Neural progenitor cell (in vitro differentiated cells): Measurements from ENCODE around the gene MAP2K5. TPM values are rescaled to one million over a fixed set of nuclear protein-coding genes. Genes with fewer than 3 reads are reported as not detected.

ENCODE experiments used
- DNase-seq: peaks from one replicate; pipeline ENCODE4 v3.0.0-alpha.2; 2016; ENCODE audit warnings: low spot score
- H2AFZ ChIP-seq: fragments of 200-600 bp; sonication (generic); replicated peaks from 2 replicates; pipeline ENCODE4 v1.6.1; 2016; ENCODE audit warnings: antibody characterized with exemption
- H3F3A ChIP-seq: fragments of 200-600 bp; sonication (generic); 2 replicates; pipeline ENCODE4 v1.6.1; 2016; ENCODE audit warnings: antibody characterized with exemption, low read depth
- H3K27ac ChIP-seq: fragments of 200-600 bp; sonication (generic); 2 replicates; pipeline ENCODE4 v1.5.1; 2016; ENCODE audit warnings: mild to moderate bottlenecking
- H3K27me3 ChIP-seq: fragments of 200-600 bp; sonication (generic); 2 replicates; pipeline ENCODE4 v1.6.1; 2016; ENCODE audit warnings: mild to moderate bottlenecking, moderate library complexity
- H3K36me3 ChIP-seq: fragments of 200-600 bp; sonication (generic); 2 replicates; pipeline ENCODE4 v1.5.1; 2016
- H3K4me1 ChIP-seq: fragments of 200-600 bp; sonication (generic); 2 replicates; pipeline ENCODE4 v1.6.1; 2016; ENCODE audit warnings: mixed run types
- H3K4me2 ChIP-seq: fragments of 200-600 bp; sonication (generic); 2 replicates; pipeline ENCODE4 v1.6.1; 2016
- H3K4me3 ChIP-seq: fragments of 200-600 bp; sonication (generic); 2 replicates; pipeline ENCODE4 v1.5.1; 2016
- H3K79me2 ChIP-seq: fragments of 200-600 bp; sonication (generic); 2 replicates; pipeline ENCODE4 v1.6.1; 2016; ENCODE audit warnings: low read depth
- H3K9ac ChIP-seq: fragments of 200-600 bp; sonication (generic); 2 replicates; pipeline ENCODE4 v1.6.1; 2016
- H3K9me3 ChIP-seq: fragments of 200-600 bp; sonication (generic); 2 replicates; pipeline ENCODE4 v1.5.1; 2016; ENCODE audit warnings: low read depth
- H4K20me1 ChIP-seq: fragments of 200-600 bp; sonication (generic); 2 replicates; pipeline ENCODE4 v1.6.1; 2016; ENCODE audit warnings: low read depth
- H3K27ac Mint-ChIP-seq: 3 replicates; pipeline ENCODE4 v1.8.0; 2021; ENCODE audit warnings: mixed read lengths
- H3K27me3 Mint-ChIP-seq: 2 replicates; pipeline ENCODE4 v1.8.0; 2022; ENCODE audit warnings: low read depth, mild to moderate bottlenecking, inconsistent platforms, moderate library complexity, mixed read lengths; ENCODE audit not compliant: insufficient read depth
- H3K36me3 Mint-ChIP-seq: 3 replicates; pipeline ENCODE4 v1.8.0; 2021; ENCODE audit warnings: mixed read lengths
- H3K4me1 Mint-ChIP-seq: 3 replicates; pipeline ENCODE4 v1.8.0; 2021; ENCODE audit warnings: mixed read lengths
- H3K4me3 Mint-ChIP-seq: 3 replicates; pipeline ENCODE4 v1.8.0; 2021; ENCODE audit warnings: mild to moderate bottlenecking, moderate library complexity, mixed read lengths
- H3K9me3 Mint-ChIP-seq: 3 replicates; pipeline ENCODE4 v1.8.0; 2020; ENCODE audit warnings: mixed read lengths
- CTCF ChIP-seq: fragments of 200-600 bp; sonication (generic); IDR thresholded peaks from 2 replicates; pipeline ENCODE4 v1.5.1; 2017; ENCODE audit warnings: antibody characterized with exemption, mild to moderate bottlenecking
- EZH2 ChIP-seq: fragments of 200-600 bp; sonication (generic); IDR thresholded peaks from 2 replicates; pipeline ENCODE4 v1.6.1; 2017; ENCODE audit warnings: antibody characterized with exemption, mild to moderate bottlenecking, moderate library complexity
- EZH2phosphoT487 ChIP-seq: fragments of 200-600 bp; sonication (generic); IDR thresholded peaks from 2 replicates; pipeline ENCODE4 v1.6.1; 2017; ENCODE audit warnings: antibody characterized with exemption
- total RNA-seq: library from RNA; depleted of rRNA; stranded (reverse); fragments of >200 nt; gene quantifications from 2 replicates; pipeline ENCODE4 v1.2.3, GENCODE V29; 2015; ENCODE audit warnings: low replicate concordance

The MAP2K5 gene
- total RNA-seq, 1 donor from 2014 or later, result 17.2 TPM

- Histone ChIP-seq H3K9me3 (peaks cover 5% of the 10 kb centered on the region), H3K4me2 (no peak overlapping the region), H3K36me3 (no peaks in the 10 kb centered on the region), H3K79me2 (no peaks in the 10 kb centered on the region), H3F3A (peaks cover 8% of the 10 kb centered on the region), H3K4me3 (no peak overlapping the region), H3K9ac (no peak overlapping the region), H3K27me3 (peaks cover 9% of the 10 kb centered on the region), H2AFZ (no peak overlapping the region), H3K27ac (no peak overlapping the region), H4K20me1 (no peaks in the 10 kb centered on the region), H3K4me1 (peaks cover 9% of the 10 kb centered on the region)
- no peak overlapping the region for H3K27ac Mint-ChIP-seq
- H3K9me3 Mint-ChIP-seq, result peaks cover 11% of the 10 kb centered on the region
- TF ChIP-seq EZH2phosphoT487, result no peak
- no peak for TF ChIP-seq CTCF
- TF ChIP-seq EZH2, result no peak
- peaks cover 21% of the 10 kb centered on the region for H3K27me3 Mint-ChIP-seq
- H3K4me3 Mint-ChIP-seq, result no peak overlapping the region
- peaks cover 28% of the 10 kb centered on the region for H3K4me1 Mint-ChIP-seq
- H3K36me3 Mint-ChIP-seq, result peaks cover 4% of the 10 kb centered on the region
- no peak for DNase-seq
These were observed 269.7 kb downstream of the MAP2K5 start for GRCh38 chr15:67812241-67812644.

GRCh38 chr15:67813104-67813634, 270.7 kb downstream of the MAP2K5 start:
- H3K79me2 ChIP-seq, result no peaks in the 10 kb centered on the region
- no peak overlapping the region for H2AFZ ChIP-seq
- H3K36me3 ChIP-seq, result no peaks in the 10 kb centered on the region
- Mint-ChIP-seq H3K4me1 (peaks cover 24% of the 10 kb centered on the region), H3K27ac (no peak overlapping the region), H3K36me3 (peaks cover 1% of the 10 kb centered on the region), H3K9me3 (peaks cover 15% of the 10 kb centered on the region), H3K27me3 (peaks cover 28% of the 10 kb centered on the region), H3K4me3 (no peak overlapping the region)
- H4K20me1 ChIP-seq, result no peaks in the 10 kb centered on the region
- H3K4me3 ChIP-seq, result no peak overlapping the region
- H3F3A ChIP-seq, result peaks cover 8% of the 10 kb centered on the region
- TF ChIP-seq EZH2phosphoT487 (no peak), CTCF (no peak), EZH2 (no peak)
- H3K4me1 ChIP-seq, result peaks cover 9% of the 10 kb centered on the region
- H3K27ac ChIP-seq, result no peak overlapping the region
- H3K27me3 ChIP-seq, result peaks cover 19% of the 10 kb centered on the region
- no peak overlapping the region for H3K9ac ChIP-seq
- no peak for DNase-seq
- H3K9me3 ChIP-seq, result peaks cover 5% of the 10 kb centered on the region
- H3K4me2 ChIP-seq, result no peak overlapping the region

GRCh38 chr15:67815036-67815592, 272.6 kb downstream of the MAP2K5 start:
- Mint-ChIP-seq H3K4me1 (peaks cover 18% of the 10 kb centered on the region), H3K27me3 (peaks cover 36% of the 10 kb centered on the region), H3K9me3 (peaks cover 17% of the 10 kb centered on the region), H3K27ac (no peak overlapping the region), H3K4me3 (no peak overlapping the region), H3K36me3 (no peaks in the 10 kb centered on the region)
- Histone ChIP-seq H3K27ac (no peak overlapping the region), H3K27me3 (peaks cover 38% of the 10 kb centered on the region), H3K4me1 (peaks cover 11% of the 10 kb centered on the region), H3K4me3 (no peak overlapping the region), H3K9me3 (peaks cover 5% of the 10 kb centered on the region), H3K79me2 (no peaks in the 10 kb centered on the region), H3K9ac (no peak overlapping the region), H3K36me3 (no peaks in the 10 kb centered on the region), H2AFZ (no peak overlapping the region), H3K4me2 (no peak overlapping the region), H4K20me1 (peaks cover 7% of the 10 kb centered on the region), H3F3A (peaks cover 8% of the 10 kb centered on the region)
- DNase-seq, result no peak
- TF ChIP-seq EZH2 (no peak), CTCF (no peak), EZH2phosphoT487 (no peak)
